Epithelial cell of prostate (primary cell): ENCODE measurements around the gene PHRF1.

Experiments
- DNase-seq: peaks from one replicate; pipeline ENCODE4 v3.0.0-alpha.2; 2011; ENCODE audit warnings: low read depth, low spot score
- H3K27ac ChIP-seq: fragments of 450-650 bp; 2 replicates; pipeline ENCODE4 v1.5.1; 2017; ENCODE audit warnings: mild to moderate bottlenecking

PHRF1 gene

DNA sequence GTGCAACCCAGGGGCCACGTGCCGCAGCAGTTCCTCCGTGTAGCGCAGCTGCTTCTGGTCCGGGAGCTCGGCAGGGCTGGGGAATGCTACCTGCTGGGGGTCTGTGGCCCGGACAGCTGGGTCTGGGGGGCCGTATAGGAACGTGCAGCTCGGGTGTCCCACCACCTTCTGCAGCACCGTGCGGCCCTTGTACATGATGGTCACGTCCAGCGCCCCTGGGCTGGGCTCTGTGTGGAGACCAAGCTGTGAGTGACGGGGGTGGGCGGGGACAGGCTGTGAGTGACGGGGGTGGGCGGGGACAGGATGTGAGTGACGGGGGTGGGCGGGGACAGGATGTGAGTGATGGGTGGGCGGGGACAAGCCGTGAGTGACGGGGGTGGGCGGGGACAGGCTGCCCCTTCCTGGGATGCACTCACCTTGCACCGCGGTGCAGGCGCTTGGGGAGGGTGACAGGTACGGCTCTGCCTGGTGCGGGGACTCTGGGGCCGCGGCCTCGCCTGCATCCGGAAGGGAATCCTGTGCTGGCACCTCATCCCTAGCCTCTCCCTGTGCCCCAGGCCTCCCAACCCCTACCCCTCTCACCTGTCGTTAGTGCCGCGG is 37.2 kb downstream of the PHRF1 start:
- peak overlapping the region; percentile 77 for H3K27ac ChIP-seq
- peak; percentile 45 for DNase-seq

DNA sequence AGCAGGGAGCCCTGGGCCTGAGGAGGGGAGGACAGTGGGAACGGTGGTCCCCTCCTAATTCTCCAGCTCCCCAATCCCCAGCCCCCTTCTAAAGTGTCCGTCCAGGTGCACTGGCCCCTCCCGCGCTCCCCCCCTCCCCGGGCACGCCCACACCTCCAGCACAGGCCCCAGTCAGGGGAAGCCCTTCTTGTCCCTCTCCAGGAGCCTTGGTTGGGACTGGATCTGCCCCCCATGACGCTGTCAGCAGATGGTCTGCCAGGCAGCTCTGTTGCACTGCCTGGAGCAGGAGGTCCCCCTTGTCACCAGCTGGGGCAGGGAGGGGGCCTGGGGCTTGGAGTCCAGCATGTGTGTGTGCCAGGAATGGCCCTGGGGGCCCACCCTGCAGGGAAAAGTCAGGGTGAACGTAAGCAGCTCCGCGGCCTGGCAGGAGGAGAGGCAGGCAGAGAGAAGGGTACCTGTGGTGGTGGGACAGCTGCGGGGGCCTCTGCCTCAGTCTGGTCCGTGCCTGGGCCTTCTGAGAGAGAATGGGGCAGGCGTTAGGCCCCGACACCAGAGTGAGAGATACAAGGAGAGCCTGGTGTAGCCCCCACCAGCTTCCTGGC is 37.9 kb downstream of the PHRF1 start:
- peak overlapping the region; percentile 77 for H3K27ac ChIP-seq
- DNase-seq, result no peak

DNA sequence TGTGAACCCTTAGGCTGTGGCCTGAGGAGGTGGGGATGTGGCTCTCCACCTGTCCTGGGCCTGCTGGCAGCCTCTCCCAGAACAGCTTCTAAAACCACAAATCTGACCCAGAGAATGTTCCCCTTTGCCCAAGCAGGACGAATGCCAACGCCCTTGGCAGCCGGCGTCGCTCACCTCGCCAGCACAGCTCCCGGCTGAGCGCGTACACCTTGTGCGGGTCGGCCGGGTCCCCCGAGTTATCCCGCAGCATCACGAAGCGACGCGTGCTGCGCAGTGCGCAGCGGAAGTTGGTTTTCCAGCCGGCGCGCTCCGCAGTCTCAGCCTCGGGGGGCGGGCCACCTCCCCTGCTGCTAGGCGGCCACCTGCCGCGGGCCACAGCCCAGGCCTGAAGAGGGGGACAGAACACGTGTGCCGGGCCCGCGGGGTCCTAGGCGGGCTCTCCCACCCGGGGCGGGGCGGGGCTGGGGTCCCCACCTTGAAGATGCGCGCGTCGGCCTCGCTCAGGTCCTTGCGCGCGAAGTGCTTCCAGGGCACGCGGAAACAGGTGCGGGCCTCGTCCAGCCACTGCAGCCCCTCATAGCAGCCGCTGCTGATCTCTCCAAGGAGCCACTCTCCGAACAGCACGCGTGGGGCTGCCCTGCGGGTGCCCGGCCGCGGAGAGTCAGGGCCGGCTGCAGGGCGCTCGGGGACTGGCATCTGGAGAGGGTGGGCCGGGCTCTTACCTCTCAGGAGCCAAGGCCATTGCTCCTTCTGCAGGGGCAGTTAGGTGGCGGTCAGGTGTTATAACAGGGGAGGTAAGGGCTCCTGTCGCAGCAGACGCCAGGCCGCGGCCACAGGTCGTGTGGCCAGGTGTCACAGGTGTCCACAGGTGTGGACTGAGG is 38.6 kb downstream of the PHRF1 start:
- no peak for DNase-seq
- H3K27ac ChIP-seq, result peak overlapping the region; percentile 77

DNA sequence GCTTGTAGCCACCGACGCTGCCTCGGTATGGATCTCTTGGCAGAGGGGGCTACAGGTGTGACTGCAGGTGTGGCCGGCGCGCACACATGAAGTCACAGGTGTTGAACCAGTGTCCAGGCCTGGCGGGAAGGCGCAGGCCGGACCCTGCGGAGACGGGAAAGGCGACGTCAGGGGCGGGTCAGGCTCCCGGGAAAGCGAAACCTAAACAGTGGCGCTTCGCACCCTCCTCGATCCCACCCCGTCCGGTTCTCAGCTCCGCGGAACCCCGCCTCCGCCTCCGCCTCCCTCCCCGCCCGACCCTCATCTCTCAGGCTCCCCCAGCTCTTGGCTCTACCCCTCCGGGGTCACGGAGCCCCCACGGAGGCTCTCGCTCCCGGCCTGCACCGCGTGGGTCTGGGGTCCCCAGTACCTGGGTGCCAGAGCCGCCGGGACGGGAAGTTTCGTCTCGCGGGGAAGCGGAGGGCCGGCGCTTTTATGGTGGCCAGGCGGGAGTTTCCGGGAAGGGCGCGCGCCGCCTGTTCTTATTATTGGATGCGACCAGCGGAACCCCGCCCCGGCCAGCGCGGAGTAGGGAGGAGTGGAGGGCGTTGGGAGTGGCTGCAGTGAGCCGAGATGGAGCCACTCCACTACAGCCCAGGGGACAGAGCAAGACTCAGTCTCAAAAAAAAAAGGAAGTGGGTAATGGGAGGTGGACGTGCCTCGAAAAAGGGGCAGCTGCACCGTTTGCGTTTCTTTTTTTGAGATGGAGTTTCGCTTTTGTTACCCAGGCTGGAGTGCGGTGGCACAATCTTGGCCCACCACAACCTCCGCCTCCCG is 39.4 kb downstream of the PHRF1 start, which contains the start of gene IRF7:
Gene IRF7 (minus strand): TSS at position 447 of the 816 bp plus-strand sequence. CDS start 586 bp downstream, outside the sequence.
- peak within 1 kb of the TSS; percentile 77 for H3K27ac ChIP-seq
- DNase-seq, result peak; percentile 59

DNA sequence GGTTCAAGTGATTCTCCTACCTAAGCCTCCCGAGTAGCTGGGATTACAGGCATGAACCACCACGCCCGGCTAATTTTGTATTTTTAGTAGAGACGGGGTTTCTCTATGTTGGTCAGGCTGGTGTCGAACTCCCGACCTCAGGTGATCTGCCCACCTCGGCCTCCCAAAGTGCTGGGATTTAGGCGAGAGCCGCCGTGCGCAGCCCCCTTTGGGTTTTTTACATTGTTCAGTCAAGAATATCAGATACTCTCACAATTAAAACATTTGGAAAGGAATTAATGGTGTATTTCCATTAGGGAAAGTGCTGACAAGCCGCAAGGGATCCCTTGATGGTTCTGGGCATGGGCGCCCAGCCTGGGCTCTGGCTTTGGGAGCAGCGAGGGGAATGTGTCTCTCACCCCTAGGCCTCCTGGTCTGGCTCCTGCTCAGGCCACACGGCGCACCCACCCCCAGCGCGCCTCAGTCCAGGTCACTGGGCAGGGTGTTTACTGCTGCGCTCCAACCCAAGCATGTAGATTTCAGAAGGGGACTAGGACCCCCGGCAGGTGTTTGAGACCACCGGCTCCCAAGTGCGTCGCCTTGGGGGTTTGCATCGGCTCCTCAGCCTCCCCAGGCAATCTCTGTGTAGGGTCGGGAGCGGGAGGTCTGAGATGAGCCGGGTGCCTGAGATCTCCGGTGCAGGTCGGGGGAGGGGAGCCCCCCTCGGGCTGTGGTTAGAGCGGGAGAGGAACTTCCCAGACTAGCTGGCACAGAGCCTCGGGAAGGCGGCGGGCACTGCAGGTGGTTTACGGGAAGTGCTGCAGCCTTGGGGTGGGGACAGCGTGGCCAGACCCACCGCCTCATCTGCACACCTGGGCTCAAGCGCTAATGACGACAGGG is 40.3 kb downstream of the PHRF1 start:
- DNase-seq, result no peak
- H3K27ac ChIP-seq, result peak overlapping the region; percentile 77

DNA sequence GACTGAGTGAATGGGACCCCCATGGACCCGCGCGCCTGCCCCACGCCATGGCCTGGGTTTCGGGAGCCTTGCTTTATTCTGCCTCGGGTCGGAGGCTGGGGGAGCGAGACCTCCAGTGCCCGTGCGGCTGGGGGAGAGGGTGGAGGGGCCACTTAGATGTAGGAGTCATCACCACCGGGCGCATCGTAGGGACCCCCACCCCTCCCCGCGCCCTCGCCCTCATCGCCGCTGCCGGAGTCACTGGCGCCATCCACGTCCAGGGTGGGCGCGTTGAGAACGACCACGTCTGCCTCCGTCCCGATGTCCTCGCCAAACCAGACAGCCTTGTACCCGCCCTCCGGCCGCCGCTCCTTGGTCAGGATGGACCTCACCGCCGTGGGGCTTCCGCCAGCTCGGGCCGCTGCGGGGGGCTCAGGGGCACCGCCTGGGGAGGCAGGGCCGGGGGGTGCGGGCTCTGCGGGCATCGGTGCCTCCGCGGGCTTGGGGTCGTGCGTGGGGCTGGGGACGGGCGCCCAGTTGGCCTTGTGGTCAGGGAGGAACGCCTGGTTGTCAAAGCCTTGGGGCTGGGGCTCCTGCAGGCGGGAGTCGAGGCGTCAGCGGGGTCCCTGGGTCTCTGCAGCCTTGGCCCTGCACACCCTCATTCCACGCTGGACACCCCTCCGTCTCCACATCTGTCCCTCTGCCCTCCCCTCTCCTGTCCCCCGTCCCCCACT is 41.1 kb downstream of the PHRF1 start:
- DNase-seq, result no peak
- no peak overlapping the region for H3K27ac ChIP-seq

DNA sequence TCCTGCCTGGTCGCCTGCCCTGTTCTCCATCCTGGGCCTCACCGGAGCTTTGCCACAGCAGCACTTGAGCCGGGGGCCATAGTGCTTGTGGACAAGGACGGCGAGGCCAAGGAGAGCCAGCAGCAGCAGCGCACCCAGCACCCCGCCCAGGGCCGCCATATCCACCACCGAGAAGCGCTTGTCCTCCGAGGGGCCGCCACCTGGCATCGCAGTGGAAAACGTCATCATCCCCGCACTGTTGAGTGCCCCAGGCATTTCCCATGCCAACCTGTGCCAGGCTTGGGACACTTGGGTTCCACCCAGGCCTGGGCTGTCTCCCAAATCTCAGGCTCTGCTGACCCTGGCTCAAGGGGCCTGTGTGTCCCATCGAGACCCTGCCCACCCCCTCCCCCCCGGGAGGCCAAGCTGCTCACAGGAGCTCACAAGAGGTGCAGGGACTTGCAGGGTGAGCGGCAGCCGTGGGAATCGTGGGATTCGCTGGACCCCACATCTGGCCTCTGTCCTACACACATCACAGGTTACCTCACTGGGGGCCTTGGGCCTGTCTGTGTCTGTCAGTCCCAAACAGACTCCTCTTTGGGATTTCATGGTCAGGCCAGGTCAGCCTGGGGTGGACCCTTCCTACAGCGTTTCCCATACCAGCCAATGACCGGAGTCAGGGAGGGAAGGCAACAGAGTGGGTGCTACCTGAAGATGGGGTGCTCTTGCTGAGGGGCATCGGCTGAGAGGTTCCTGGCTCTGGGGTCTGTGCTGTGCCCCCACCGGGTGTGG is 41.8 kb downstream of the PHRF1 start:
- no peak for DNase-seq
- H3K27ac ChIP-seq, result no peak overlapping the region

DNA sequence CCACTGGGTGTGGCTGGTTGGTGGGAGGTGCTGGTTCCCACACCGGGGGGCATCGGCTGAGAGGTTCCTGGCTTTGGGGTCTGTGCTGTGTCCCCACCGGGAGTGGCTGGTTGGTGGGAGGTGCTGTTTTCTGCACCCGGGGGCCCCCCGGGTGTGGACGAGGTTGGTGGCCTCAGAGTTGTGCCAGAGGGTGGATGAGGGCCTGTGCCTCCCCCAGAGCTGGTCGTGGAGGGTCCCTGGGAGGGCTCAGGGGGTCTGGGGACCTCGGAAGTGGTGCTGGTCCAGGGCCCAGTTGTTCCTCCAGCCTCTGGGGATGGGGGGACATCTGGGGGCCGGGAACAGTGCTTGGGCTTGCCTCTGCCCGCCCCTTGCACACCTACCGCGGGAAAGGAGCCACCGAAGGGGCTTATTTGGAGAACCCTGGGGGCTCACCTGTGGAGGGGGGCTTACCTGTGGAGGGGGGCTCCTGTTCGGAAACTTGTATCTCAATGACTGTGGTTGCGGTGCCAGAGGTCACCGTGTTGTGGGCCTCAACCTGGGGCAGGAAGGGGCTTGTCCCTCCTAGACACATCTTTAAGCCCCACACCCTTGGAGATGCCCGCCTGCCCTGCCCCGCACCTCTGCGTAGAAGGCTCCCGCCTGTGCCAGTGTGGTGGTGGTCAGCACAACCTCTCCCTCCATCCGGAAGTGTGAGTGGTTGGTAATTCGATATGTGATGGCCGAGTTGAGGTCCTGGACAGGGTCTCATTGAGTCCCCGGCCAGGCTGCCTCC is 42.8 kb downstream of the PHRF1 start:
- no peak overlapping the region for H3K27ac ChIP-seq
- no peak for DNase-seq

DNA sequence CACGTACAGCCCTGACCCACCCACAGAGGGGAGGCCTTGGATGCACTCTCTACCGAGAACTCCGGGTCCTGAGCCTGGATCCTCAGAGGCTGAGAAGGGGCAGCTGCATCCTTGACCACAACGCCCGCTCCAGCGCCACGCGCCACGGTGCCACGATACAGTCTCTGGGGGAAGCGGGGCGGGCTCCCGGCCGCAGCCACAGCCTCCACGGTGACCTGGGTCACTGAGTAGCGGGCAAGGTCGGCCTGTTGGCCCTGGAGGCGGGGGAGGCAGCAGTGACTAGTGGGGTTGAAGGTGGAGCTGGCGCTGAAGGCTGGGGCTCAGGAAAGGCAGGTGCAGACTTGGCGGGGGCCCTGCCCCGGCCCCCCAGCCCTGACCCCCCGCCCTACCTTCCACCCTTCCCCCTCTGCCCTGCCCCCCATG is 43.4 kb downstream of the PHRF1 start:
- DNase-seq, result no peak
- no peak overlapping the region for H3K27ac ChIP-seq

DNA sequence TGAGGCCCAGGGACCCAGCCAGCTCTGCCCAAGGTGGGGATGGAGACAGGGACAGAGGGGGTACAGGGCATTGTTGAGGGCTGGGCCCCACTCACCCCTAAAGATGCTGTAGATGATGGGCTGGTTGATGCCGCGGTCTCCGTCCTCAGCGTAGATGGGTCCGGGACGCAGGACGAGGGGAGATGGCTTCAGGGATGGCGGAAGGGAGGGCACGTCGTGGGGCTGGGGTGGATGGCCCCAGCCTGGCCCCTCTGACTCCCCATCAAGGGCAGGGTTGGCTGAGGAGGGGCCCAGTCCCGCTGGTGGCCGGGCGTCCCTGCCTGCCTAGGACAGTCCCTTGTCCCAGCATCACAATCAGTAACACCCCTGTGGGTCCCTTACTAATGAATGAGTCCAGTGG is 43.9 kb downstream of the PHRF1 start:
- H3K27ac ChIP-seq, result no peak overlapping the region
- DNase-seq, result no peak

DNA sequence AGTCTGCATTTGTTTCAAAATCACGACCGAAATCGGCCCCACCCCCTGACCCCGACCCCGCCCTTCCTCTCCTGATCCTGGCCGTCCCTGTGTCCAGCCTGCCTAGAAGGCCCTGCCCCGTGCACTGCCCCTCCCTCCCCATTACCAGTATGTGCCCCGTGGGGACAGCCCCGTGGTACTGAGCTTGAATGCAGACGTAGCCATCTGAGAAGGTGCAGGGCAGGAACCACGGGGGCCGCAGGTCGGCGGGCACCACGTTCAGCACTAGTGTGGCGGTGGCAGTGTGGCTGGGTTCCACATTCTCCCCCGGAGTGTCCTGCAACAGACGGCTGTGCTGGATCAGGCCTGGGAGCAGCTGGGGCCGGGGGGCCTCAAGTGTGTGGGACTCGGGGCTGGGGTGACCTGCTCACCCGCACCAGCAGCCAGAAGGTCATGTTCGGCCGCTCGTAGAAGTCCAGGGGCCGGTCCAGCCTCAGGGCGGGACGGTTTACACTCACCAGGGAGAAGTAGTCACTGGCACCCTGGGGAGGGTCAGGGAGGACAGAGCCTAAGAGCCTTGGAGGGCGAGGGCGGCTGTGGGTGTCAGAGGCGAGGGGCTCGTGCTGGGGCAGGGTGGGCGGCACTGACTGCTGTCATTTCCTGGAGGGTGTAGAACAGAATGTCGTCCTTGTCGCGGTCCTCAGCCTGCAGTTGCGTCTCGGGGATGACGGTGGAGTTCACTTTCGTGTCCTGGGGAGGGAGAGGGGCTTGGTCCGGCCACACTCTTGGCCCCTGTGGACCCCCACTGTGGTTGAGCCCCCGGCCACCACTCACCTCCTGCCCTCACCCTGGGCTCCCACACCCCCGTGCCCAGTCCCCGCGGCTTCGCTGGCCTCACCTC is 44.9 kb downstream of the PHRF1 start:
- H3K27ac ChIP-seq, result no peak overlapping the region
- DNase-seq, result no peak

DNA sequence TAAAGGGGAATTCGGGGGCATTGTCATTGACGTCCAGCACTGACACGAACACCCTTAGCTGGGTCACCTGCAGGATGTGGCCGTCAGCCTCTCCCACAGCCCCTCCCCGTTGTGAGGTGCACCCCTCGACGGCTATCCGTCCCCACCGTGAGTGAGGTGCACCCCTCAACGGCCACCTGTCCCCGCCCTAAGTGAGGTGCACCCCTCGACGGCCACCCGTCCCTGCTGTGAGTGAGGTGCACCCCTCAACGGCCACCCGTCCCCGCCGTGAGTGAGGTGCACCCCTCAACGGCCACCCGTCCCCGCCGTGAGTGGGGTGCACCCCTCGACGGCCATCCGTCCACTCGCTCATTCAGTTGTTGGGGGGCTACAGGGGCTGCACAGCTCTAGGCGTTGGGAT is 45.6 kb downstream of the PHRF1 start:
- no peak overlapping the region for H3K27ac ChIP-seq
- DNase-seq, result no peak

DNA sequence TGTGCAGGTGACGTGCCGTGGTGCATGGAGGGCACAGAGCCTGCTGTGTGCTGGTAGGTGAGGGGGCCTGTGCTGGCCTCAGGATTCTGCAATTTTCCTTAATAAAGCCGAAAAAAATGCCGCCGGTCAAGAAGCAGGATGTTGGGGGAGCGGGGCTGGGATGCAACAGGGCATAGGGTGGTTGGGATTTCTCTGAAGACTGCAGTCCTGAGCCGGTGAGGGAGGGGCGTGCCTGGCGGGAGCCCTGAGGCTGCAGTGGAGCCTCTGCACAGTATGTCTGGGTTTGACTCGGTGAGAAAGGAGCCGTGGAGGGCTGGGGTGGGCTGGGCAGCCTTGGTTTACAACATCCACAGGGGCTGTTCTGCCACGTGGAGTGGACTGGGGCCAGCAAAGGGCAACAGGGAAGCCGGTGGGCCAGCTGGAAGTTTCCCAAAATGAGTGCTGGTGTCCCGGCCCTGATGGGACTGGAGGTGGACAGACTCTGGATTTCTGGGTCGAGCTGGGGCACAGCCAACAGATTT is 47.1 kb downstream of the PHRF1 start:
- no peak for DNase-seq
- H3K27ac ChIP-seq, result no peak overlapping the region

DNA sequence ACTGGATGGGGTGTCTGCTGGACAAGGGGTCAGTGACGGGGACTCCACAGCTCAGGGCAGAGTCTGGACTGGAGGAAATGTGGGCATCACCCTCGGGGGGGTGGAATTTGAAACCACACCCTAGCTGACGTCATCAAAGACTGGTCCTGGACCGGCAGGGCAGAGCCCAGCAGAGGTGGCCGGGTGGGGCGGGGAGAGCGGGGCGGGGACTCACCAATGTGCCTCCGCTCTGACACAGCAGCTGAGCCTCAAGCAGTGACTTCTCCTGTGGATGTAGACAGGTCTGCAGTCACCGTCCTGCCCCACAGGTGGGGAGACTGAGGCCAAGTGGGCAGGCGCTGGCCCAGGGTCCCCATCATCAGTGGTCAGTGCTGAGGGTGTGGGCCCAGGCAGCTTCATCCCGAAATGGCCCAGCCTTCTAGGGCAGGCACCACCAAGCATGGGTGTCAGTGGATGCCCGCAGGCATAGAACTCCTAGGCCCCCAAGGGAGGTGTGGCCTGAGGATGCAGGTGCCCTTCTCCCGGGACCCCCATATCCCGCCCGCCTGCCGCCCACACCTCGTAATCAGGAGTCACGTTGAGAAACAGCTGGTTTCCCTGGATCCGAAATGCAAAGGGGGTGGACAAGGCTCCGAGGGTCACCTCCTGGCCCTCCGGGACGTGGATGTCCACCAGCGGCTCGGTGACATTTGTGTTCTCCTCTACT is 47.9 kb downstream of the PHRF1 start:
- H3K27ac ChIP-seq, result no peak overlapping the region
- no peak for DNase-seq
